Mucosa of descending colon (tissue), 3 donors: ENCODE results near the gene FAM180B. TPM values are rescaled to one million over a fixed set of nuclear protein-coding genes. Genes with fewer than 3 reads are reported as not detected.

Source experiments
- ATAC-seq: fragments of 200-7000 bp; cut with Tn5 transposase; one replicate; pipeline ENCODE4 v1.9.1; 2020; ENCODE audit warnings: mild to moderate bottlenecking, moderate library complexity
- DNase-seq, 3 donors: peaks; one replicate each; pipeline ENCODE4 v3.0.0-alpha.2; 2020
- H3K36me3 ChIP-seq: fragments of 200-600 bp; one replicate; pipeline ENCODE4 v1.8.0; 2021; ENCODE audit warnings: low read depth, mild to moderate bottlenecking
- H3K4me1 ChIP-seq: fragments of 200-600 bp; one replicate; pipeline ENCODE4 v1.8.0; 2021; ENCODE audit warnings: low read depth, mild to moderate bottlenecking
- H3K4me3 ChIP-seq: fragments of 200-600 bp; one replicate; pipeline ENCODE4 v1.8.0; 2021; ENCODE audit warnings: mild to moderate bottlenecking
- H3K9me3 ChIP-seq: fragments of 200-600 bp; one replicate; pipeline ENCODE4 v1.8.0; 2021; ENCODE audit warnings: mild to moderate bottlenecking
- CTCF ChIP-seq: fragments of 200-600 bp; IDR thresholded peaks from one replicate; pipeline ENCODE4 v1.8.0; 2022; ENCODE audit warnings: antibody characterized with exemption, mild to moderate bottlenecking
- intact Hi-C, 2 donors: fragments of 100-400 bp; cut with DNase I in 1 of 2; cut with micrococcal nuclease in 1 of 2; formaldehyde crosslinking; loops; one replicate each; pipeline versions ENCODE4 v1.11.0 to v1.11.1; 2022; cut with DNase I, micrococcal nuclease
- total RNA-seq, 3 donors: library from RNA; stranded (reverse); fragmentation: NEBNext Ultra II Directional in 2 of 3; extraction: Animal tissue kit (Norgen Biotek cat#: 25700) in 2 of 3; gene quantifications; one replicate each; pipeline versions ENCODE4 v1.2.1 to v1.2.4, GENCODE V29; 2021 to 2023
- donor health status: DM: no; HTN: no; CAD: no; lungs with moderate emphysema.
- donor health status: DM: no; HTN: no; CAD: no.
- donor health status: DM: no; HTN: yes; CAD: no.

FAM180B gene
- total RNA-seq, 3 donors from 2014 or later: 0.36 to 0.51 TPM; not detected in 1

DNA sequence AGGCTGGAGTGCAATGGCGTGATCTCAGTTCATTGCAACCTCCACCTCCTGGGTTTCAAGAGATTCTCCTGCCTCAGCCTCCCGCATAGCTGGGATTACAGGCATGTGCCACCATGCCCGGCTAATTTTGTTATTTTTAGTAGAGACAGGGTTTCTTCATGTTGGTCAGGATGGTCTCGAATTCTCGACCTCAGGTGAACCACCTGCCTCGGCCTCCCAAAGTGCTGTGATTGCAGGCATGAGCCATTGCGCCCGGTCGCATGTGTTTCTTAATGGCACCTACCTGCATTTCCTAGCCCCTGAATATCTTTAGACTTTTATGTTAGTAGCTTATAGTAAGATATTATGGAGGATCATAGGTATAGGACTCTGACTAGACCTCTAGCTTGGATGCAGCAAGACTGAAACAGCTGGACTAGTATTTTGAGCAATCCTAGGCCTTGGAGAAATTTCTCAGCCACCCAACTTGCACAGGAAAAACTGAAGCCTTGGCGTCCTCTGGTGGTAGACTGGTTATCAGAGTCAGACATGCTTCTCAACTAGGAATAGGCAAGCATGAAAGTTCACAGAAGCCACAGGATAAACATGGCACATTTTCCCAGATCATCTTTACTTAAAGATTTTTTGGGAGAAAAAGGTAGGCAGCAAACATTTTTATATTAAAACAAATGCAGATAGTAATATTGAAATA, 30.4 kb downstream of the FAM180B start:
- DNase-seq (peak in 1 of 3 donors; percentile 65), ATAC-seq (peak; percentile 48)
- Histone ChIP-seq H3K4me1 (no peaks in the 10 kb centered on the region), H3K9me3 (no peaks in the 10 kb centered on the region), H3K36me3 (no peaks in the 10 kb centered on the region), H3K4me3 (no peak overlapping the region)
- TF ChIP-seq CTCF: no peak
- intact Hi-C loops: no loop called here

GRCh38 chr11:47617417-47617809, 30.9 kb downstream of the FAM180B start:
- DNase-seq (no peak), ATAC-seq (no peak)
- no peaks in the 10 kb centered on the region for H3K4me1 ChIP-seq
- no peak for TF ChIP-seq CTCF
- H3K4me3 ChIP-seq: no peak overlapping the region
- no peaks in the 10 kb centered on the region for H3K9me3 ChIP-seq
- no peaks in the 10 kb centered on the region for H3K36me3 ChIP-seq
- intact Hi-C loops: no loop called here

GRCh38 chr11:47620836-47621378, 34.4 kb downstream of the FAM180B start:
- no peak overlapping the region for H3K4me3 ChIP-seq
- intact Hi-C loops: no loop called here
- DNase-seq: no peak
- H3K9me3 ChIP-seq: no peaks in the 10 kb centered on the region
- H3K36me3 ChIP-seq: peaks cover 10% of the 10 kb centered on the region
- ATAC-seq: no peak
- no peak for TF ChIP-seq CTCF
- H3K4me1 ChIP-seq: no peaks in the 10 kb centered on the region

DNA sequence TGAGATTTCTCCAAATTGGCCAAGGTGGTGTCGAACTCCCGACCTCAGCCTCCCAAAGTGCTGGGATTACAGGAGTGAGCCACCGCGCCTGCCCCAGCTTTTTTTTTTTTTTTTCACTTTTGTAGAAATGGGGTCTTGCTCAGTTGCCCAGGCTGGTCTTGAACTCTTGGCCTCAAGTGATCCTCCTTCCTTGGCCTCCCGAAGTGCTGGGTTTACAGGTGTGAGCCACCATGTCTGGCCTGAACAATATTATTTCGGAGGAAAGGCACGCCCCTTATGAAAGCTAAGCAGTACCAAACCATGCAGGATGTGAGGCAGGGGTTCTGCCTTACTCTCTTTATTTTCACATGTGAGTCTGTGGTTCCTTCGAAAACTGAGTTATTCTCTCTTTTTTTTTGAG, 39.8 kb downstream of the FAM180B start:
- H3K9me3 ChIP-seq: no peaks in the 10 kb centered on the region
- no peak for ATAC-seq
- no peaks in the 10 kb centered on the region for H3K4me1 ChIP-seq
- peaks cover 13% of the 10 kb centered on the region for H3K36me3 ChIP-seq
- no peak for DNase-seq
- intact Hi-C loops: no loop called here
- H3K4me3 ChIP-seq: no peak overlapping the region
- TF ChIP-seq CTCF: no peak

GRCh38 chr11:47628026-47628425, 41.5 kb downstream of the FAM180B start:
- intact Hi-C loops: no loop called here
- no peak overlapping the region for H3K4me3 ChIP-seq
- DNase-seq (no peak), ATAC-seq (no peak)
- no peaks in the 10 kb centered on the region for H3K9me3 ChIP-seq
- TF ChIP-seq CTCF: no peak
- H3K4me1 ChIP-seq: no peaks in the 10 kb centered on the region
- H3K36me3 ChIP-seq: peaks cover 13% of the 10 kb centered on the region
